Stimulated activated CD8-positive, alpha-beta memory T cell treated with anti-CD3 and anti-CD28 coated beads, Interleukin-12 subunit alpha, Interleukin-12 subunit beta, amount 100 ng/mL, for 4 hours (primary cell): ENCODE data around the gene CEP19.
A peak's percentile ranks its signal among the peaks of the same experiment; 100 is the strongest.

ENCODE experiments used
- DNase-seq: peaks from one replicate; pipeline ENCODE4 v3.0.0-alpha.2; 2020; ENCODE audit warnings: low read depth

CEP19 gene

GRCh38 chr3:196708467-196708866 is 3.6 kb downstream of the CEP19 start:
- DNase-seq, result no peak

GRCh38 chr3:196707566-196707965 is 4.5 kb downstream of the CEP19 start:
- DNase-seq, result no peak

- no peak for DNase-seq
These were observed 5.3 kb downstream of the CEP19 start for GRCh38 chr3:196706731-196707130.

GRCh38 chr3:196706327-196706726 is 5.7 kb downstream of the CEP19 start:
- no peak for DNase-seq

GRCh38 chr3:196700801-196701200 is 11.2 kb downstream of the CEP19 start:
- no peak for DNase-seq

- no peak for DNase-seq
These were observed 12.3 kb downstream of the CEP19 start for GRCh38 chr3:196699749-196700148.

GRCh38 chr3:196697270-196697669 is 14.8 kb downstream of the CEP19 start:
- no peak for DNase-seq

- DNase-seq, result no peak
These were observed 16.2 kb downstream of the CEP19 start for GRCh38 chr3:196695849-196696226.

- DNase-seq, result no peak
These were observed 16.9 kb downstream of the CEP19 start for GRCh38 chr3:196694941-196695848.

GRCh38 chr3:196694202-196694638 is 17.8 kb downstream of the CEP19 start:
- DNase-seq, result no peak

- no peak for DNase-seq
These were observed 20.7 kb downstream of the CEP19 start for GRCh38 chr3:196691386-196691785.

- no peak for DNase-seq
These were observed 21.9 kb downstream of the CEP19 start for GRCh38 chr3:196689941-196690660.

- no peak for DNase-seq
These were observed 23.7 kb downstream of the CEP19 start for GRCh38 chr3:196688349-196688748.

GRCh38 chr3:196686436-196686835 is 25.6 kb downstream of the CEP19 start:
- no peak for DNase-seq

- DNase-seq, result peak; percentile 34
These were observed 27.3 kb downstream of the CEP19 start for GRCh38 chr3:196684548-196685407.

- no peak for DNase-seq
These were observed 34.1 kb downstream of the CEP19 start for GRCh38 chr3:196677931-196678330.

GRCh38 chr3:196677353-196677752 is 34.7 kb downstream of the CEP19 start:
- no peak for DNase-seq

GRCh38 chr3:196673632-196674031 is 38.4 kb downstream of the CEP19 start:
- DNase-seq, result no peak

GRCh38 chr3:196670339-196670738 is 41.7 kb downstream of the CEP19 start:
- DNase-seq, result no peak

GRCh38 chr3:196667056-196667825 is 44.8 kb downstream of the CEP19 start:
- no peak for DNase-seq
